Measurements from ENCODE around the gene CADPS2. TPM values are rescaled to one million over a fixed set of nuclear protein-coding genes. Genes with fewer than 3 reads are reported as not detected.
A peak's percentile ranks its signal among the peaks of the same experiment; 100 is the strongest.

CADPS2 gene
- total RNA-seq, 8 experiments from 2014 or later = 1.3 to 89.1 (median 3.1) TPM

GRCh38 chr7:122413339-122413738 is 472.9 kb downstream of the CADPS2 start:
- H3K4me1 ChIP-seq (replicated peaks in 1 of 2) = peaks cover 11 to 17% of the 10 kb centered on the region in 2 donors
- in situ Hi-C loops (cut with MboI; ENCODE audit: low pct_unique_long_range_greater_than_20kb in 2 of 9, low sequenced_read_pairs in 9 of 9, unreplicated experiment in 9 of 9) = no loop called here
- no peak overlapping the region for H3K4me3 ChIP-seq
- H3K27ac ChIP-seq = no peak overlapping the region
- 40 to 83% (median 70%) methylated on average over 1 of the region's 1 CpG; no CpG with 5 or more reads in 4 of the 10 experiments for WGBS, 10 experiments
- ATAC-seq (replicated peaks in 6 of 8) = no peak

DNA sequence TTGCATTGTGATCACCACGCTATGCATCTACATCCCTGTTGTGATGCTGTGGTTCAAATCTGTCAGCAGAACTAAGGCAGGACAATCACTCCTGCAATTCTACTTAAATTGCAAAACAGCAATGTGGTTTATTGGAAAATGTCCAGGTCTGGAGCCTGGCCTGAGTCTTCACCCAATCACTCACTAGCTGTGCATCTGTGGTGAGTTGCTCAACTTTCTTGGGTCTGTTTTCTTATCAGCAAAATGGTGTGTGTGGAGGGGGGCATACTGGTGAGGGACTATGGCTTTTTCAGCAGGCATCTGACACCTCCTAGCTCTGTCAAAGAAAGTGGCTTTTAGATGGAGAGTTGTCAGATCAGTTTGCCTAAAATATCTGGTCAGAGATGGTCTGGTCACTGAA is 473.4 kb downstream of the CADPS2 start:
- H3K4me3 ChIP-seq = no peak overlapping the region
- ATAC-seq (replicated peaks in 6 of 8) = peak in 2 of 8 experiments; percentile 53 to 54
- H3K4me1 ChIP-seq (replicated peaks in 1 of 2) = peaks cover 11 to 17% of the 10 kb centered on the region in 2 donors
- in situ Hi-C loops (cut with MboI; ENCODE audit: low pct_unique_long_range_greater_than_20kb in 2 of 9, low sequenced_read_pairs in 9 of 9, unreplicated experiment in 9 of 9) = no loop called here
- H3K27ac ChIP-seq = no peak overlapping the region
- 60 to 100% (median 90%) methylated on average over 1 of the region's 1 CpG; no CpG with 5 or more reads in 4 of the 10 experiments for WGBS, 10 experiments

DNA sequence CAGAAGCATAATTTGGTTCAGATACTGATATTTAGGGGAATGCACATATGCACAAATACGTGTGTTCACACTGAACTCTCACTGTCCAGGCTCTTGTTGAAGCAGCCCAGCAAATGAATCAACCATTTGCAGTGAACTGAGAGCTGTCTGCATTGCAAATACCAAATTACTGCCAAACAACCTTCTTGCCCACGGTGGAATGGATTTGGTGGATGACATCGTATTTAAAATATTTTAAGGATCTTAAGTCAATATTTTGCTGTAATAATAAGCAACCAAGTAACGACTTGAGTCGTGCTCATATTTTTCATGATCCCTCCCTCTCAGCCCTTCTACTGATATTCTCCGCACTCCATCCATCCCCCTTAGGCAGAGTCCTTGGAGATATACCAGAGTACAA is 473.8 kb downstream of the CADPS2 start:
- peak in 1 of 8 experiments; percentile 14 for ATAC-seq (replicated peaks in 6 of 8)
- in situ Hi-C loops (cut with MboI; ENCODE audit: low pct_unique_long_range_greater_than_20kb in 2 of 9, low sequenced_read_pairs in 9 of 9, unreplicated experiment in 9 of 9) = no loop called here
- 20 to 100% (median 82%) methylated on average over 1 to 6 of the region's 6 CpGs for WGBS, 10 experiments
- no peak overlapping the region for H3K27ac ChIP-seq
- H3K4me1 ChIP-seq (replicated peaks in 1 of 2) = peaks cover 11 to 17% of the 10 kb centered on the region in 2 donors
- no peak overlapping the region for H3K4me3 ChIP-seq

GRCh38 chr7:122407195-122407594 is 479.1 kb downstream of the CADPS2 start:
- WGBS, 10 experiments = 32 to 88% (median 45%) methylated on average over 2 to 6 of the region's 6 CpGs; no CpG with 5 or more reads in 1 of the 10 experiments
- in situ Hi-C loops (cut with MboI; ENCODE audit: low pct_unique_long_range_greater_than_20kb in 2 of 9, low sequenced_read_pairs in 9 of 9, unreplicated experiment in 9 of 9) = no loop called here
- no peak for ATAC-seq (replicated peaks in 6 of 8)
- Histone ChIP-seq H3K4me1 (replicated peaks in 1 of 2) (no peaks in the 10 kb centered on the region), H3K27ac (no peak overlapping the region), H3K4me3 (no peak overlapping the region)

DNA sequence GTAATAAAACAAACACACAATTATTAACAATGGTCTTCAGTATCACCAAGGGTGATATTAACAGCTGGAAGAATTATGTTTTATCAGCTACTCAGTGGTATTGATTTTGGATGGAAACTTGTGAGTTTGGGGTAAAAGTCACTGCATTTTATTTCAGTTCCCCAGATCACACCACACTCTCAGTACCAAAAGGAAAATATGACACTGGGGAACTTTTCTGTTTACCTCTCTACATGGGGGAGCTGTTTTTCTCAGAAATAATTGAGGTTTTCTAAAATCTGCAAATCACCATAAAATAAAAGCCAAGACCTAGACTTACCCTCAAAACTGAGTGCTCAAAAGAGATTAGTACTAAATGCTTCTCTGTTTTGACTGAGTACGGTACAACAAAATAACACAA is 483.1 kb downstream of the CADPS2 start:
- H3K4me1 ChIP-seq (replicated peaks in 1 of 2) = no peaks in the 10 kb centered on the region
- WGBS, 10 experiments = 88 to 100% (median 97%) methylated on average over 1 of the region's 1 CpG
- ATAC-seq (replicated peaks in 6 of 8) = no peak
- in situ Hi-C loops (cut with MboI; ENCODE audit: low pct_unique_long_range_greater_than_20kb in 2 of 9, low sequenced_read_pairs in 9 of 9, unreplicated experiment in 9 of 9) = no loop called here
- no peak overlapping the region for H3K4me3 ChIP-seq
- H3K27ac ChIP-seq = no peak overlapping the region

DNA sequence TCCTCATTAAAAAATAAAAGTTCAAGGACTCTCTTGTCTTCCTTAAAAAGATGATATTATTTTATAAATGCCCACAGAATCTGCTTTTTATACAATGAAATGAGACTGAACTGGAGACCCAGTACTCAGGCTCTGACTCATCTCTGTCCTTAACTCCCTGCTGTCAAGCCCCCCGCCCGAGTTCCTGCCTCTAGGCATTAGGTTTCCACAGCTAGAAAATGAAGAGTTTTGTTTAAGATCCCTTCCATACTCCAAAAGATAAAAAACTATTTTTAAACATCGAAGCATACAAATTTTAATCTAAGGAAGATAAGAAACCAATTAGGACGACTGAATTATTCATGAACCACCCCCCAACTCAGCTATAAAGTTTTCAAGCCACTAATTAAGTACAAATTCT is 484.0 kb downstream of the CADPS2 start:
- in situ Hi-C loops (cut with MboI; ENCODE audit: low pct_unique_long_range_greater_than_20kb in 2 of 9, low sequenced_read_pairs in 9 of 9, unreplicated experiment in 9 of 9) = no loop called here
- 0 to 79% (median 38%) methylated on average over 2 to 4 of the region's 4 CpGs; no CpG with 5 or more reads in 1 of the 10 experiments for WGBS, 10 experiments

GRCh38 chr7:122397381-122397780 is 488.9 kb downstream of the CADPS2 start:
- Histone ChIP-seq H3K27ac (no peak overlapping the region), H3K4me1 (replicated peaks in 1 of 2) (no peaks in the 10 kb centered on the region), H3K4me3 (no peak overlapping the region)
- WGBS, 10 experiments = 29 to 100% methylated on average over 1 of the region's 1 CpG; no CpG with 5 or more reads in 8 of the 10 experiments
- no peak for ATAC-seq (replicated peaks in 6 of 8)
- in situ Hi-C loops (cut with MboI; ENCODE audit: low pct_unique_long_range_greater_than_20kb in 2 of 9, low sequenced_read_pairs in 9 of 9, unreplicated experiment in 9 of 9) = no loop called here

More for the DNA sequence above, 484.0 kb downstream of the CADPS2 start:
- Histone ChIP-seq H3K4me3 (no peak overlapping the region), H3K4me1 (replicated peaks in 1 of 2) (no peaks in the 10 kb centered on the region), H3K27ac (no peak overlapping the region)
- ATAC-seq (replicated peaks in 6 of 8) = no peak

DNA sequence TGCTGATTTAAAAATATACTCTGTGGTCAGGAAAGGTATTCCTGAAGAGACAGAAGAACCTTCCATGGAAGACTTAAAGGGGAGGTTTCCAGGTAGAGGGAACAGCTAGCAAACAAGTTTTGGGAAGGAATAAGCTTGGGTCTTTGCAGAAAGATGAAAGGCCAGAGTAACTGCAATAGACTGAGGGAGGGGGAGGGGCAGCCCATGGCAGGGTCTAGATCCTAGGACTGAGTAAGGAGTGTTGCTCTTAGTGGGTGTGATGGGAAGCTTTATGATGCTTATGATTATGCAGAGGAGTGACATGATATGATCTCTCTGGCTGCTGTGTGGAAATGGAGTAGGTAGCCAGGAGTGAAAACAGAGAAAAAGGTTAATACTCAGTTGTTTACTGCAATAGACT is 491.7 kb downstream of the CADPS2 start:
- Histone ChIP-seq H3K4me1 (replicated peaks in 1 of 2) (no peaks in the 10 kb centered on the region), H3K4me3 (no peak overlapping the region), H3K27ac (no peak overlapping the region)
- ATAC-seq (replicated peaks in 6 of 8) = no peak
- in situ Hi-C loops (cut with MboI; ENCODE audit: low pct_unique_long_range_greater_than_20kb in 2 of 9, low sequenced_read_pairs in 9 of 9, unreplicated experiment in 9 of 9) = no loop called here

DNA sequence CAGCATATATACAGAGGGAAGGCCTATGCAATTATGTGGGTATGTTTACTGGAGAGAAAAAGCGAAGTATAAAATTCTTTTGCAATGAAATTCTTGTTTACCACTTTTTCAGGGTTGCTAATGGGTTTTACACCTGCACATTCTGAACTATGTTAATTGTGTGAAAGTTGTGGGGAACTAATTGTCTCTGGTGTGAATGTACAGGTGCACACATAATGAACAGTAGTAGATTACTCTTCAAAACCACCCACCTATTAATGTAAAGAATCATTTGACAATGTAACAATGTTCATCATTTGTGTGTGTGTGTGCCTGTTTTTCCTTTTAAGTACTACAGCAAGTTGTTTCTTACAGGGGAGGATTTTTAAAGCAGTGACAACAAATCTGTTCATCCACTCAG is 501.7 kb downstream of the CADPS2 start:
- in situ Hi-C loops (cut with MboI; ENCODE audit: low pct_unique_long_range_greater_than_20kb in 2 of 9, low sequenced_read_pairs in 9 of 9, unreplicated experiment in 9 of 9) = no loop called here
- 0 to 100% (median 25%) methylated on average over 1 of the region's 1 CpG; no CpG with 5 or more reads in 3 of the 10 experiments for WGBS, 10 experiments
- peaks cover 6 to 9% of the 10 kb centered on the region in 2 donors for H3K4me1 ChIP-seq (replicated peaks in 1 of 2)
- H3K27ac ChIP-seq = no peak overlapping the region
- no peak for ATAC-seq (replicated peaks in 6 of 8)
- H3K4me3 ChIP-seq = no peak overlapping the region

GRCh38 chr7:122383934-122384333 is 502.3 kb downstream of the CADPS2 start:
- no peak overlapping the region for H3K4me3 ChIP-seq
- in situ Hi-C loops (cut with MboI; ENCODE audit: low pct_unique_long_range_greater_than_20kb in 2 of 9, low sequenced_read_pairs in 9 of 9, unreplicated experiment in 9 of 9) = no loop called here
- peak in 5 of 8 experiments; percentile 88 to 98 (median 96) for ATAC-seq (replicated peaks in 6 of 8)
- 19 to 100% (median 64%) methylated on average over 1 to 3 of the region's 3 CpGs; no CpG with 5 or more reads in 1 of the 10 experiments for WGBS, 10 experiments
- peaks cover 6 to 12% of the 10 kb centered on the region in 2 donors for H3K4me1 ChIP-seq (replicated peaks in 1 of 2)
- no peak overlapping the region for H3K27ac ChIP-seq

DNA sequence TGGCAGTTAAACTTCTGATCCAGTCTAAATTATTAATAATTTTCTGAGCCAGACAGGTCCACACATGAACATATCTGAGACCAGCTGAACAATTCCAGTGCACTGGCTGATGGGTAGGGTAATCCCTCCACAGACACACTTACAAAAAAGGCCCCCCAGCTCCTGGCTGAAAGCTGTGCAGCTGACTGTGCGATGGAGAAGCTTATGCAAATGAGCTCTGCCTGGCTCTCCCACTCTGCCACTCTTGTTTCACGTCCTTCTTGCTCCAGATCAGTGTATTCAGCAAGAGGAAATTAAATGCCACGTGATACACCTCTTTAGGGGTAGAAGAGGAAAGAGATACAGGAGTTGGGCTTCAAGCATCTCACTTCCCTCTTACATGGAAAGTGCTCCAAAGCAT is 505.3 kb downstream of the CADPS2 start:
- in situ Hi-C loops (cut with MboI; ENCODE audit: low pct_unique_long_range_greater_than_20kb in 2 of 9, low sequenced_read_pairs in 9 of 9, unreplicated experiment in 9 of 9) = no loop called here
- Histone ChIP-seq H3K27ac (no peak overlapping the region), H3K4me1 (replicated peaks in 1 of 2) (peaks cover 6 to 12% of the 10 kb centered on the region in 2 donors), H3K4me3 (no peak overlapping the region)
- WGBS, 10 experiments = 0 to 50% (median 34%) methylated on average over 1 to 3 of the region's 3 CpGs; no CpG with 5 or more reads in 4 of the 10 experiments
- ATAC-seq (replicated peaks in 6 of 8) = peak in 5 of 8 experiments; percentile 55 to 76 (median 62)

- Histone ChIP-seq H3K4me3 (no peak overlapping the region), H3K4me1 (replicated peaks in 1 of 2) (peaks cover 6 to 12% of the 10 kb centered on the region in 2 donors), H3K27ac (no peak overlapping the region)
- no peak for ATAC-seq (replicated peaks in 6 of 8)
- in situ Hi-C loops (cut with MboI; ENCODE audit: low pct_unique_long_range_greater_than_20kb in 2 of 9, low sequenced_read_pairs in 9 of 9, unreplicated experiment in 9 of 9) = no loop called here
These were observed 506.8 kb downstream of the CADPS2 start for GRCh38 chr7:122379491-122379890.

- in situ Hi-C loops (cut with MboI; ENCODE audit: low pct_unique_long_range_greater_than_20kb in 2 of 9, low sequenced_read_pairs in 9 of 9, unreplicated experiment in 9 of 9) = no loop called here
- Histone ChIP-seq H3K4me3 (no peak overlapping the region), H3K4me1 (replicated peaks in 1 of 2) (peaks cover 0 to 2% of the 10 kb centered on the region in 2 donors), H3K27ac (no peak overlapping the region)
- no peak for ATAC-seq (replicated peaks in 6 of 8)
These were observed 516.5 kb downstream of the CADPS2 start for GRCh38 chr7:122369756-122370155.

GRCh38 chr7:122364761-122365280 is 521.4 kb downstream of the CADPS2 start:
- H3K4me1 ChIP-seq (replicated peaks in 1 of 2) = peaks cover 5% of the 10 kb centered on the region in 2 donors
- 0 to 100% (median 78%) methylated on average over 1 of the region's 1 CpG; no CpG with 5 or more reads in 2 of the 10 experiments for WGBS, 10 experiments
- no peak for ATAC-seq (replicated peaks in 6 of 8)
- no peak overlapping the region for H3K4me3 ChIP-seq
- in situ Hi-C loops (cut with MboI; ENCODE audit: low pct_unique_long_range_greater_than_20kb in 2 of 9, low sequenced_read_pairs in 9 of 9, unreplicated experiment in 9 of 9) = no loop called here
- H3K27ac ChIP-seq = no peak overlapping the region
